ENCODE results near the gene MAP2K2. TPM values are rescaled to one million over a fixed set of nuclear protein-coding genes. Genes with fewer than 3 reads are reported as not detected.

Gene MAP2K2
- polyA plus RNA-seq, 4 donors, result 92.8 to 140 (median 98.7) TPM

- no peak for DNase-seq (ENCODE audit: low read depth in 4 of 4, low spot score in 3 of 4)
These were observed 23.1 kb downstream of the MAP2K2 start for GRCh38 chr19:4100647-4101495.

DNA sequence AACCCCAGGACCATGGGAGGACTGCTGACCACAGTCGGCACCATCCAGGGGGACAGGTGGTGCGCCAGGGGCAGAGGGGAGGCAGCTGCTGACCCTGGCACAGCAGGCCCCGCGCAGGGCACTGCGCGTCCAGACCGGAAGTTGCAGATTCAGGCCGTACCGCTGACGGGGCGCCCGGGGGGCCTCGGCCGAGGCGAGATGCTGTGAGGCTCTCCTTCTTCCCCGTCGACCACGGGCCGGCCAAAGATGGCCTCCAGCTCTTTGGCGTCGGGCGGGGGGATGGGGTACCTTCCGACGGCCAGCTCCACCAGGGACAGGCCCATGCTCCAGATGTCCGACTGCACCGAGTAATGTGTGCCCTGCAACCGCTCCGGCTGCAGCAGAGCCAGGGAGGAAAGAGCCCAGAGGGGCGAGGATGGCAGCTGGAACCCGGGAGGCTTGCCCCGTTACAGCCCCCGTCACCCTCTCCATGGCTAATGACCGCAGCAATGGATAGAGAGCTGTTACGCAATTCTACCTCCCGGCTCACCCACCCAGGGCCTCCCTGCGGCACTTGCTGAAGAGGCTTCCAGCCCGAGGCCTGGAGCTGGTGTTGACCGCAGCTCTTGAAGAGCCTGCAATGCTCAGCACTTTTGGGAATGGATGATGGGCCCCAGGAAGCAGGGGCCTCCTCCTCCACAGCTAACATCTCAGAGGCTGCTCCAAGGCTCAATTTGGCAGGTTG lies 24.7 kb downstream of the MAP2K2 start:
- DNase-seq (ENCODE audit: low read depth in 4 of 4, low spot score in 3 of 4), result no peak

- no peak for DNase-seq (ENCODE audit: low read depth in 4 of 4, low spot score in 3 of 4)
These were observed 25.4 kb downstream of the MAP2K2 start for GRCh38 chr19:4098493-4098892.

DNA sequence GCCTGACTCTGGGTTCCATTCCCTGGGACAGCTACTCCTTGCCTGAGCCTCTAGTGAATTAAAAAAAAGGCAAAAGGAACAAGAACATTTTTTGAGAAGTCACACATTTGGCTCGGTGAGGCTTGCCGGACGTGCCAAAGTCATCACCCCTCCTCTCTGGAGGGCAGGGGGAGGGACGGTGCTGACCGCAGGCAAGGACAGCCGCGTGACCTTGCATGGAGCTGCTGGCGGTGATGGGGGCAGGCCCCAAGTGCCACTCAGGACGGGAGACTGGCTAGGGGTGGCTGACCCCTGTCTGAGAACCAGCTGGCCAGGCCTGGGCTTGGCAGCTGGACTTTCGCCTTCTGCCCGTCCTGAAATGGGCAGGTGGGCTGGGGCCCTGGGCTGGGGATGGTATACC lies 26.4 kb downstream of the MAP2K2 start:
- no peak for DNase-seq (ENCODE audit: low read depth in 4 of 4, low spot score in 3 of 4)

- no peak for DNase-seq (ENCODE audit: low read depth in 4 of 4, low spot score in 3 of 4)
These were observed 27.7 kb downstream of the MAP2K2 start for GRCh38 chr19:4096049-4096892.

- no peak for DNase-seq (ENCODE audit: low read depth in 4 of 4, low spot score in 3 of 4)
These were observed 28.5 kb downstream of the MAP2K2 start for GRCh38 chr19:4095488-4095844.

GRCh38 chr19:4094761-4095487 lies 29.0 kb downstream of the MAP2K2 start:
- no peak for DNase-seq (ENCODE audit: low read depth in 4 of 4, low spot score in 3 of 4)

- no peak for DNase-seq (ENCODE audit: low read depth in 4 of 4, low spot score in 3 of 4)
These were observed 29.6 kb downstream of the MAP2K2 start for GRCh38 chr19:4094291-4094690.

DNA sequence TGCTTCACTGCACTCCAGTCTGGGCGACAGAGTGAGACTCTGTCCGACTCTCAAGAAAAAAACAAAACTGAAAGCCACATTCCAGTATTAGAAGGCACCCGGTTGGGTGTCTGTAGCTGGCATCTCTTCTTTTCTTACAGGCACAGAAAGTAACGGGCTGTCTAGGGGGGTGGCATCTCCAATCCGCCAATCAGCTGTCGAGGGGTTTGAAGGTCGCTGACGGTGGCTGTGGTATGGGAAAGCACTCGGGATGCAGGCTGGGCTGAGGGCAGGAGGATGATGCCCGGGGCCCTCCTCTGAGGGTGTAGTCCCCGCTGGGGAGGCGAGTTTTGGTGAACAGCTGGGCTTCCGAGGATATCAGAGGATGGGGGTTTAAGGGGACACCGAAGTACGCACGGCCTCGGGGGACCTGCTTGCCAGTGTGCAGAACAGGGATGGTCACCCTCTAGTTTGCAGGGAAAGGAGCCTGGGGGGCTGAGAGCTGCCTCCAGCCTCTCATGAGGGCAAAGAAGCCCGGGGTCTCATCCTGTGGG lies 30.2 kb downstream of the MAP2K2 start:
- no peak for DNase-seq (ENCODE audit: low read depth in 4 of 4, low spot score in 3 of 4)

DNA sequence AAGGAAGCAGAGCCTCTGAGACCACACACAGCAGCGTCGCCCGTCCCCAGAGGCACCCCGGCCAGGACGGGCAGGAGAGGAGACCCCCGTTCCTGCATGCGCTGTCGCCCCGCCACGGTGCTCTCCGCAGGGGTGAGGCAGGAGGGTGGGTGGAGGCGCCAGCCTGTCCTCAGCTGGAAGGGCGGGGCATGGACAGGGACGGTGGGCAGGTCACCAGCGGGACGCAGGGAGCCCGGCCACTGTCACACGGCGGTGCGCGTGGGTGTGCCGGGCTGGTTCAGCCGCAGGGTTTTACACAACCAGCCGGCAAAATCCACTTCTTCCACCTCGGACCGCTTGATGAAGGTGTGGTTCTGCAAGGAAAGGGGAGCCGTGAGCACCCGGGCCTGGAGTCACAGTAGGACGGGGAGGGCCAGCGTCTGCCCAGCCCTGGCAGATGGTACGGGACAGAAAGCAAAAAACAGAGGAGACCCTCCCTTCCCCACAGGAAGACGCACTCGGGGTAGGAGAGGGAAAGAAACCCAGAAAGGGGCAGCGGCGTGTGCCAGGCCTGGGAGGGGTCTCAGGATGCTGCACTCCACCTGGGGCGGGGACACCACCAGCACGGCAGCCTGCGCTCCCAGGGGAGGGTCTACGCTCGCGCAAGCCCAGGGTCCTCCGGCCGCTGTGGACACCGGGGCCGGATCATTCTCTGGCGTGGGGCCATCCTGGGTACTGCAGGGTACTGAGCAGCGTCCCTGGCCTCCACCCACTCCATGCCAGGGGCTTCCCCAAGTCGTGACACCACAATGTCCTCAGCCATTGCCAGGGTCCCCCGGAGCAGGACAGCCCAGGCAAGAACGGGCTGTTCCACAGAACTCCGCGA lies 33.3 kb downstream of the MAP2K2 start:
- DNase-seq (ENCODE audit: low read depth in 4 of 4, low spot score in 3 of 4), result no peak

DNA sequence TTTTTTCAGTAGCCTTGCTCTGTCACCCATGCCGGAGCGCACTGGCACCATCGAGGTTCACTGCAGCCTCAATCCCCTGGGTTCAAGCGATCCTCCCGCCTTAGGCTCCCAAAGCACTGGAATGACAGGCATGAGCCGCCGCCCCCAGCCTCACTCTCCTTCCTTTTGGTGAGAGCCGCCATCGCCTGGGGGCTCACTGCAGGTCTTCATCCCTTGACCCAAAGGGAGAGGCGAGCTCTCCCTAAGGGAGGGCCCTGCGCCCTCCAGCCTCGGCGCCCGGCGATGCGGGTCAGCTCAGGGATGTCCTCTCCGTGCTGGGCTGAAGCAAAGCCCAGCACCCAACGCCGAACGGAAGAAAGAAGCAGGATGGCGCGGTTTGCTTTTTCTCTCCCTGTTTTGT lies 34.0 kb downstream of the MAP2K2 start:
- no peak for DNase-seq (ENCODE audit: low read depth in 4 of 4, low spot score in 3 of 4)

DNA sequence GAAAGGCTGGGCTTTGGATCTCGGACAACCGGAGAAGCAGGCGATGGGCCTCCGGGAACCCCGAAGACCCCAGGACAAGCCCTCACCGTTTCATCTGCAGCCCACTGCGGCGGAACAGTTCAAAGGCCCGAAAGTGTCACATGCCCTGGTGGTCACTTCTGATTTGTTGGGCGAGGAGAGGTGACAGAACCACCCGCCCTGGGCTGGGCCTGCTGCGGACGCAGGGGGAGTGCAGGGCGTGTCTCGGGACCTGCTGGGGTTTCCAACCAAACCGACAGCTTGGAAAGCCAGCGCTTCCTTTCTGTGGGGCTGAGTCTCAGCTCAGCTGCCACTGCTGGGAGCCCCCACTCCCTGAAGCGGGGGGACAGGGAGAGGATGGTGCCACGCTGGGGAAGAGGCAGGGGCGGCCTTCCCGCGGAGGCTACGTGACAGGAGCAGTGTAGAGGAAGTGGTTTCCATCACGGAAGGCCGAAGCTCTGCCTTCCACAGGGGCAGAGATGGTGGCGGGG lies 34.5 kb downstream of the MAP2K2 start:
- DNase-seq (ENCODE audit: low read depth in 4 of 4, low spot score in 3 of 4), result no peak

- DNase-seq (ENCODE audit: low read depth in 4 of 4, low spot score in 3 of 4), result no peak
These were observed 34.9 kb downstream of the MAP2K2 start for GRCh38 chr19:4088975-4089374.

GRCh38 chr19:4087787-4088679 lies 35.9 kb downstream of the MAP2K2 start:
- DNase-seq (ENCODE audit: low read depth in 4 of 4, low spot score in 3 of 4), result no peak

GRCh38 chr19:4086411-4086867 lies 37.5 kb downstream of the MAP2K2 start:
- DNase-seq (ENCODE audit: low read depth in 4 of 4, low spot score in 3 of 4), result no peak

DNA sequence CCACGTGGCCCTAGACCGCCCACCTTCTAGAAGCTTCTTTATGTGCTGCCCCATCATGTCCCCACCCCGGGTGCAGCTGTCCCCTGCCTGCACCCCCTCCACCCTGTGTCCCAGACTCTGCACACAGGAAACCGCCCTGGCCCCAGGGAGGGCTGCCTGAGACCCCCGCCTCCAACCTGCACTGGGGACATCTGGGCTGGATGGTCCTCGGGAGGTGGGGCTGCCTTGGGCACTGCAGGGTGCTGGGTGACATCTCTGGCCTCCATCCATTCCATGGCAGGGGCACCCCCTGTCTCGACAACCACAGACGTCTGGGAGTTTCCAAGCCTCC lies 39.4 kb downstream of the MAP2K2 start:
- no peak for DNase-seq (ENCODE audit: low read depth in 4 of 4, low spot score in 3 of 4)

- peak in 2 of 4 donors; percentile 74 to 75 for DNase-seq (ENCODE audit: low read depth in 4 of 4, low spot score in 3 of 4)
These were observed 40.0 kb downstream of the MAP2K2 start for GRCh38 chr19:4083677-4084546.
